MG63 (cell line): ENCODE data around the gene MGAT1. TPM values are rescaled to one million over a fixed set of nuclear protein-coding genes. Genes with fewer than 3 reads are reported as not detected.

Experiments
- DNase-seq: peaks from one replicate; pipeline ENCODE4 v3.0.0-alpha.2; 2020
- H3K27me3 ChIP-seq: fragments of 250-450 bp; sonication (Bioruptor Pico); 2 replicates; pipeline ENCODE4 v1.5.1; 2020; ENCODE audit warnings: mild to moderate bottlenecking, moderate library complexity
- H3K36me3 ChIP-seq: fragments of 250-450 bp; sonication (Bioruptor Pico); 2 replicates; pipeline ENCODE4 v1.5.1; 2020; ENCODE audit warnings: mild to moderate bottlenecking, moderate library complexity
- H3K4me3 ChIP-seq: fragments of 250-450 bp; sonication (Bioruptor Pico); 2 replicates; pipeline ENCODE4 v1.5.1; 2020; ENCODE audit warnings: mild to moderate bottlenecking, moderate library complexity
- H3K9me3 ChIP-seq: fragments of 250-450 bp; sonication (Bioruptor Pico); 2 replicates; pipeline ENCODE4 v1.5.1; 2020; ENCODE audit warnings: mild to moderate bottlenecking, moderate library complexity
- total RNA-seq: library from RNA; depleted of rRNA; stranded (reverse); fragments of >200 nt; shearing (Covaris generic); gene quantifications from 2 replicates; pipeline ENCODE4 v1.2.3, GENCODE V29; 2014; ENCODE audit warnings: low replicate concordance

MGAT1 gene
- total RNA-seq, 1 experiment from 2014 or later: 189 TPM

DNA sequence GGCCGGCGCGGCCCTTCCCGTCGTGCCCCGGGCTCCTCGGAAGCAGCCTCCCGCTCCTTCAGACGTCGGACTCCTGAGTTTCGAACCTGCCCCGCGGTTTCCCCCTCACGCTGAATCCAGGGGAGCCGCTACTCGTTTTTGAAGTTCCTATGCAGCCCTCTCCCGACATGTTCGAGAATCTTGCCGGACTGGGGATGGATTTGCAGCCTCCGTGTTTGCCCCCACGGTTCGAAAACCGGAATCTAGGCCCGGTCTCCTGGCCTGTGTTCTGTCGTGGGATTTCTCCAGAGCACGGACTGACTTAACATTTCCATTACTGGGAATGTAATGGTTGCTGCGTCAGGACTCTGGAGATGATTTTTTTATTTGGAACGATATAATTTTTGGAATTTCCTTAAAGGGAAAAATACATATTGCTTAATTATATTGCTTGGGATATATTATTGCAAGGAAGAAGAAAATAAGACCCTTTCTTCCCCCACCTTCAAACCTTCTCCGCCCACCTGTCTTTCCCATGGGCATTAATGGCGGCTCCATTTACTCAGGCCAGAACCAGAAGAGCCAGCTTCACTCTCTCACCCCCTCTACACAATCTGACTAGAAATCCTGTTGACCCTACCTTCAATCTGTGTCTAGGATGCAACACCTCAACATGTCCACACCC is 8.5 kb upstream of the MGAT1 start:
- peak overlapping the region; percentile 85 for H3K4me3 ChIP-seq

DNA sequence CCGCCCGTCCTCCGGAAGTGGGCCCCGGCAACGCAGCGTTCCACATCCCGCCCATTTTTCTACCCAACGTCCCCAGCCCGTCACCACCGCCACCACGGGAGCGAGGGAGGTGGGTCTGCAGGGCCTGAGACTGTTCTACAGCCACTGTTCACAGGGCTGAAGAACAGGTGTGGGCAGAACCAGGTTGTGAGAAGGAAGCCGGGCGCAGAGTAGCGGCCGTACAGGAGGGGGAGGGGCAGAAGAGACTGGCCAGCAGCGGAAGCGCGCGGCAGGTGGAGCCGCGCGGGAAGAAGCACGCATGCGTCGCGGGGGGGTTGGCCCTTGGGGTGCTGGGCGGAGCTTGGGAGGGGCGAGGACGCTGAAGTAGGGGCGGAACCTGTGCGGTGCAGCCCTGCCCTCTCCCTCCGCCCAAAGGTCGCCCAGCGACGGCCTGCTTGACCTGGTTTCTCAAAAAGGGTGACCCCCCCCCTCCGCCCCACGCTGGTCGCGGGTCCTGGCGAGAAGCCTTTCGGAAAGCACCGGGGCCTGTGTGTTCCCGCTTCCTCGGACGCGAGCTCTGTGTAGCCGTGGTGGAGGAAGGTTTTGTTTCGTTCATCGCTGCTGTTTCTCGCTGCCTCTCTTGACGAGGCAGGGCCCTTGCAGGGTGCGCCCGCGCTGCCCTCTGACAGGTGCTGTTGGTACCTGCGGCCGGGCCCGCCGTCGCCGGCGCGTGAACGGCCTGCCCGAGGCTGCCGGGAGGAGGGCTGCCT is 7.8 kb upstream of the MGAT1 start:
- peak overlapping the region; percentile 85 for H3K4me3 ChIP-seq
- H3K9me3 ChIP-seq: no peaks in the 10 kb centered on the region
- peak; percentile 96 for DNase-seq
- no peaks in the 10 kb centered on the region for H3K27me3 ChIP-seq
- peaks cover 23% of the 10 kb centered on the region for H3K36me3 ChIP-seq

More for the DNA sequence above, 8.5 kb upstream of the MGAT1 start:
- Histone ChIP-seq H3K36me3 (peaks cover 23% of the 10 kb centered on the region), H3K9me3 (no peaks in the 10 kb centered on the region), H3K27me3 (no peaks in the 10 kb centered on the region)
- peak; percentile 65 for DNase-seq

GRCh38 chr5:180809403-180810209 is 7.0 kb upstream of the MGAT1 start:
- DNase-seq: peak; percentile 97
- no peaks in the 10 kb centered on the region for H3K27me3 ChIP-seq
- peak overlapping the region; percentile 85 for H3K4me3 ChIP-seq
- no peaks in the 10 kb centered on the region for H3K9me3 ChIP-seq
- peaks cover 23% of the 10 kb centered on the region for H3K36me3 ChIP-seq

DNA sequence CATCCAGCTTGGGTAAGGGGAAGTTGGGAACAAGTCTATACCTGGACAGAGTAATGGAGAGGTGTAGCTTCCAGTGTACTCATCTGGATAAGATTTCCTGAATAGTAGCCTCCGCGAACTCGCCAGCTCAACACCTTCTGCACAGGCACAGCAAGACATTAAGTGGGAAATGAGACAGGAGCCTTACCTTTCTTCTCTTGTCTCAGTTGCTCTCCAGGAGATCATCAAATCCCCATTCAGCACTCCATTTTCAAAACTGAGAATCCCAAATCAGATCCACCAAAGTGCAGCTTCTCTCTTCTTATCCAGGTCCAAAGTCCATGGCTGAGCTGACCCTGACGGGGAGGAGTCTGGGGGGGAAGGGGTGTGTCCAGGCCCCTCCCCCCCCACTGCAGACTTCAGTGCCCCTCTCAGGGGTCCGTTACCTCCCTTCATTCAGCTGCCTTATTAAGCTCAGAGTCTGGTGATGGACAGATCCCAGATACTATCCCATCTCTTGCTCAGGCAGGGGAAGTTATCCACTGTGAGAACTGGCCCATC is 5.9 kb upstream of the MGAT1 start:
- Histone ChIP-seq H3K9me3 (no peaks in the 10 kb centered on the region), H3K36me3 (peaks cover 27% of the 10 kb centered on the region), H3K27me3 (no peaks in the 10 kb centered on the region), H3K4me3 (peak overlapping the region; percentile 85)
- DNase-seq: no peak

DNA sequence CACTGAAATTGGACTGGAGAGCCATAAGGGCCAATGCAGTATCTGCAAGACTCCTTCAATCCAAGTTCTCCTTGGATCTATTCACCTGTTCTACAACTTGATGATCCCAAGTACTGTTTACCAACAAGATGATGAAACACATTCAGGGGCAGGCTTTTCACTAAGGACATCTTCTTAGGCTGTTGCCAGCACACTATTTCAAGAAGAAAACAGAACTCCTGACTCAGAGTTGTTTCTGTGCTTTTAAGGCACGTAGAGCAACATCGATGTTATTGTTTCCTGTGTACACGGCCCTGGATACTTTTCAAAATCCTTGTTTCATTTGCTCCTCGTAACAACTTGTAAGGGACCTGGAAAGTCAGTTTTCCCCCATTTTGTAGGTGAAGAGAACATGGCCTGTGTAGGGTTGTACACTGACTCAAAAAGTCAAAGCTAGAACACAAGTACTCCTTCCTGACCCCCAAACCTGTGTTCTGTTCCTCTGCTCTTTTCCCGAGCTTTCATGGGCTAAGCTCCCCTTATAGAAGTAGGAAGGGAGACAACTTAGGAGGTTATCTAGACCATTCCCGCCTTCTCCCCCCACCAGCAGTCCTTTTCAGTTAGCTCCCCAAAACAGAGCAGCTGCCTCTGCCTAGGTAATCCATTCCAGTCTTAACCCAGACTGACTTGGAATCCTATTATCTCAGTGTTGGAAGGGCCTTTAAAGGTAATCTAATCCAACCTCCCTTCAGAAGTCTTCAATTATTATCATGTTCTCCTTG is 5.2 kb upstream of the MGAT1 start:
- Histone ChIP-seq H3K36me3 (peaks cover 27% of the 10 kb centered on the region), H3K27me3 (no peaks in the 10 kb centered on the region), H3K9me3 (no peaks in the 10 kb centered on the region), H3K4me3 (no peak overlapping the region)
- DNase-seq: no peak

- no peak for DNase-seq
- Histone ChIP-seq H3K36me3 (peaks cover 27% of the 10 kb centered on the region), H3K4me3 (no peak overlapping the region), H3K27me3 (no peaks in the 10 kb centered on the region), H3K9me3 (no peaks in the 10 kb centered on the region)
These were observed 4.4 kb upstream of the MGAT1 start for GRCh38 chr5:180807046-180807445.

- Histone ChIP-seq H3K9me3 (no peaks in the 10 kb centered on the region), H3K36me3 (peaks cover 31% of the 10 kb centered on the region), H3K27me3 (no peaks in the 10 kb centered on the region), H3K4me3 (no peak overlapping the region)
- no peak for DNase-seq
These were observed 3.9 kb upstream of the MGAT1 start for GRCh38 chr5:180806351-180807011.

DNA sequence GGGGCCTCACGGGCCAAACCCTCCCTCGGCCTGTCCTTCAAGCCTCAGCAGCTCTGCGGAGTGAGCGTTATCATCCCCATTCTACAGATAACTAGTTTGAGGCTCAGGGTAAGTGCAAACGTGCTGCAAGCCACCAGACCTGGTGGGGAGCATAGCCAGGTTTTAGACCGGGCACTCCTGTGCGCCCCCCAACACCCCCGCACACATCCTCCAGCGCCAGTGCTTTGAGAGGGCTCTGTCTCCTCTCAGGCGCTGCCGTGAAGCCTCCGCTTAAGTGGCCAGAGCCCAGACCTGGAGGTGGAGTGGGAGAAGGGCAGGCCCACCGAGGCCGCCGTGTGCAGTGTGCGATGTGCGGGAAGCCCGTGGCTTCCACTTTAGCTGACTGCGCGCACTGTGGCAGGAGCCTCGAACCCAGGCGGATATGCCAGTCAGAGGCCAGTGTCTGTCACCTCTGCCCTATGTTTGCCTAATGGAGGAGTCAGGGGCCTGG is 1.6 kb upstream of the MGAT1 start:
- DNase-seq: no peak
- peaks cover 52% of the 10 kb centered on the region for H3K36me3 ChIP-seq
- H3K4me3 ChIP-seq: no peak overlapping the region
- no peaks in the 10 kb centered on the region for H3K9me3 ChIP-seq
- H3K27me3 ChIP-seq: no peaks in the 10 kb centered on the region

DNA sequence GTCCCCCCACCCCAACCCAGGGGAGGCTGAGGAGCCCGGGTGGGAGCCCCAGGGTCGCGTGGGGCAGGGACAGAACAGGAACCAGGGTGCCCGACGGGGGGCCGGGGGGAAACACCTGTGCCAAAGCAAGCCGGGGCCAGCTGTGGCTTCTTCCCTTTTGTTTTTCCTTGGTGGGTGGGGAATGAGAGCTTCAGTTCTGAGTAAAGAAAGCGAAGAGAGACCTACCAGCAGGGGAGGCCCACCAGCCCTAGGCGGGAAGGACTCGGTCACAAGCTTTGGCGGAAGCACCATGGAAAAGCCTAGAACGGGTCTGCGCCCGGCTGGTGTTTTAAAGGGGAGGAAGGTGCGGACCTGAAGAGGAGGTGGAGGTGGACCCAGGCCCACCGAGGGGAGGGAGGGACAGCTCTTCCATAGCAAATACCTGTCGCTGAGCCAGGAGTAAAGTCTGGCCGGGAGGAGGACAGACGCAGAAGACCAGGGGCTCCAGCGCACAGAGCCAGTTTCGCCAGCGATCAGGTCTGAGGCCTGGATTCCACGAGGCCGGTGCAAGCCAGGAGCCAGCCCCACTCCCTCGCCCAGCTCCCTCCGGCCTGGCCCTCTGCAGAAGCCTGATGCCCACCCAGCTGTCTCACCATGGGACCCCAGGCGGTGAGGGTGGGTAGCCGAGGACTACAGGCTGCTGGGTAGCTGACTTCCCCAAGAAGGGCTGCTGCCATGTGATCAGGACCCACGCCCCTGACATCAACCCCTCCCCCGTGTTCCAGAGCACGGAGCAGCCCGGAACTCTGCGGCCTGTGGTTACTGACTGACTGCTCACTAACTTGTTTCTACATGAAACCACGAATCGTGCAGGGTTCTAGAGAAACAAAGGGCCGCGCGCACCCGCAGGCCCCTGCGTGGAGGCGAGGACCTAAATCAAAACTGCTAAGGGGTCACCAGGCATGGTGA is 849 bp upstream of the MGAT1 start:
- no peaks in the 10 kb centered on the region for H3K9me3 ChIP-seq
- DNase-seq: peak; percentile 38

DNA sequence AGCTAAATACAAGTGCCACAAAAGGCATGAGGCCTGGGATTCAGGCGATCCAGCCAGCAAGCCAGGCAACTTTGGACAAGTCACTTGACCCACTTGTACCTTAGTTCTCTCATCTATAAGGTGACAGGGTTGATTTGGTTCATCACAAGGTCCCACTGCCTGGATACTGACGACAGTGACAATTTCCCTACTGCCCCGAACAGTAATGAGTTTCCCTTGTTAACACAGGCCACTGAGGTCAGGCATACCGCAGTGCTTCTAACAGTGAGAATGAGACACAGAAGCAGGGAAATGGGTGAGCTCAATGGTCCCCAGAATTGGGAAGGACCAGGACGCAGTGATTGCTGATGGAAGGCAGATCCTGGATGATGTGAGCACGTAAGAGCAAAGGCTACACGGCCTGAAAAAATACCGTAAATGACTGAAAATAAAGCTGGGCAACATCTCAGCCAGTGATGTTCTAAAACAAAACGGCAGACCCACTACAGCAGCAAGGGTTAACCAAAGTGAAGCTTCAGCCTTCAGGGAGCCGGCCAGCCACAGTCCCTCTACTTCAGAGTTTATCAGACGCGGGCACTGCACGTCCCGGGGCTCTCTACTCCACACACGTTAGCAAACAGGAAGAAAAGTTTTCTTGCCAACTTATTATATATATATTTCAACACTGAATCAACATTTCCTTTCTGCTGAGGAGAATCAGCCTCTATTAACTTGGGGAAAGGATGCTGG is 846 bp downstream of the MGAT1 start:
- Histone ChIP-seq H3K4me3 (peak overlapping the region; percentile 100), H3K9me3 (no peaks in the 10 kb centered on the region), H3K27me3 (no peaks in the 10 kb centered on the region), H3K36me3 (peaks cover 46% of the 10 kb centered on the region)
- DNase-seq: no peak

More for the DNA sequence above, 849 bp upstream of the MGAT1 start:
- peaks cover 53% of the 10 kb centered on the region for H3K36me3 ChIP-seq
- no peaks in the 10 kb centered on the region for H3K27me3 ChIP-seq
- H3K4me3 ChIP-seq: peak overlapping the region; percentile 100

- Histone ChIP-seq H3K27me3 (no peaks in the 10 kb centered on the region), H3K9me3 (no peaks in the 10 kb centered on the region), H3K4me3 (no peak overlapping the region), H3K36me3 (peaks cover 54% of the 10 kb centered on the region)
- no peak for DNase-seq
These were observed 2.5 kb downstream of the MGAT1 start for GRCh38 chr5:180799902-180800801.

- peaks cover 58% of the 10 kb centered on the region for H3K36me3 ChIP-seq
These were observed 3.4 kb downstream of the MGAT1 start for GRCh38 chr5:180799194-180799593.

DNA sequence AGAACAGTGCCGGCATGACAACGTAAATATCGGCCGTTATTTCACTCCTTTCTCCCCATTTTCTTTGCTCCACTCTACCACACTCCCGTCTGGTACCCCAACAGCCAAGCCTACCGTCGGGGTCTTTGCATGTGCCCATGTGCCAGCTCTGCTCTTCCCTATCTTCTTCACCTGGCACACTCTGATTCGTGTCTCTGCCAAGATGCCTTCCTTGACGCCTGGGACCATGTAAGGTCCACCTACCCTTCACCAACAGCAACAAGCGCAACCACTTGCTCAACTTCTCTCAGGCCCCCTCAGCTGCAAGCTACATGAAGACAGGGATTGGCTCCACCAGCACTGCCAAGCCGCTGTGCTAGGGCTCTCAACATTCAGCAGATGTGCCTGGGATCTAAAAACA is 4.4 kb downstream of the MGAT1 start:
- Histone ChIP-seq H3K4me3 (no peak overlapping the region), H3K9me3 (no peaks in the 10 kb centered on the region), H3K27me3 (no peaks in the 10 kb centered on the region), H3K36me3 (peaks cover 59% of the 10 kb centered on the region)
- no peak for DNase-seq

More at GRCh38 chr5:180799194-180799593, 3.4 kb downstream of the MGAT1 start:
- Histone ChIP-seq H3K27me3 (no peaks in the 10 kb centered on the region), H3K4me3 (no peak overlapping the region), H3K9me3 (no peaks in the 10 kb centered on the region)
- DNase-seq: no peak
